ENCODE data around the gene C6. TPM values are rescaled to one million over a fixed set of nuclear protein-coding genes. Genes with fewer than 3 reads are reported as not detected.
A peak's percentile ranks its signal among the peaks of the same experiment; 100 is the strongest.

Gene C6
- total and polyA plus RNA-seq, 8 donors, result 0.45 to 6.5 (median 1.0) TPM; not detected in 2

- intact Hi-C loops (cut with DNase I; ENCODE audit: low total_unique reads), result no loop called here
- Histone ChIP-seq H3K4me3 (no peak overlapping the region), H3K27ac (peak overlapping the region in 2 of 5 donors; percentile 79 to 85), H3K4me1 (peaks cover 15 to 27% (median 23%) of the 10 kb centered on the region in 4 donors), H3K36me3 (no peaks in the 10 kb centered on the region), H3K27me3 (no peaks in the 10 kb centered on the region), H3K9me3 (no peaks in the 10 kb centered on the region)
- no peak for DNase-seq
- TF ChIP-seq CTCF (IDR thresholded peaks at IDR 0.05) (no peak), POLR2A (IDR thresholded peaks at IDR 0.05) (no peak), POLR2AphosphoS5 (IDR thresholded peaks at IDR 0.05) (no peak), EP300 (IDR thresholded peaks at IDR 0.05) (no peak)
- 88 to 96% (median 92%) methylated on average over 2 of the region's 2 CpGs for WGBS, 5 donors
Observed at GRCh38 chr5:41196197-41196596, 17.1 kb downstream of the C6 start.

- Histone ChIP-seq H3K9me3 (no peaks in the 10 kb centered on the region), H3K36me3 (no peaks in the 10 kb centered on the region), H3K4me3 (no peak overlapping the region), H3K27me3 (no peaks in the 10 kb centered on the region), H3K27ac (peak overlapping the region; percentile 74 to 85 (median 78)), H3K4me1 (peaks cover 15 to 27% (median 23%) of the 10 kb centered on the region in 4 donors)
- TF ChIP-seq CTCF (IDR thresholded peaks at IDR 0.05), result no peak
- TF ChIP-seq POLR2AphosphoS5 (IDR thresholded peaks at IDR 0.05), result peak in 2 of 3 donors; percentile 29 to 61
- TF ChIP-seq EP300 (IDR thresholded peaks at IDR 0.05), result no peak
- TF ChIP-seq POLR2A (IDR thresholded peaks at IDR 0.05), result no peak
- DNase-seq, result peak in 1 of 2 donors; percentile 49
- intact Hi-C loops (cut with DNase I; ENCODE audit: low total_unique reads), result no loop called here
- WGBS, 5 donors, result 22 to 80% (median 42%) methylated on average over 1 of the region's 1 CpG
Observed at GRCh38 chr5:41195228-41195627, 18.1 kb downstream of the C6 start.

- 31 to 55% (median 35%) methylated on average over 3 of the region's 3 CpGs for WGBS, 5 donors
- no peaks in the 10 kb centered on the region for H3K27me3 ChIP-seq
- intact Hi-C loops (cut with DNase I; ENCODE audit: low total_unique reads), result no loop called here
- H3K9me3 ChIP-seq, result no peaks in the 10 kb centered on the region
- no peak overlapping the region for H3K4me3 ChIP-seq
- peak overlapping the region in 4 of 5 donors; percentile 74 to 85 (median 78) for H3K27ac ChIP-seq
- peaks cover 15 to 27% (median 23%) of the 10 kb centered on the region in 4 donors for H3K4me1 ChIP-seq
- no peaks in the 10 kb centered on the region for H3K36me3 ChIP-seq
- DNase-seq, result no peak
- TF ChIP-seq CTCF (IDR thresholded peaks at IDR 0.05) (no peak), EP300 (IDR thresholded peaks at IDR 0.05) (no peak), POLR2A (IDR thresholded peaks at IDR 0.05) (no peak), POLR2AphosphoS5 (IDR thresholded peaks at IDR 0.05) (no peak)
Observed at GRCh38 chr5:41194339-41194738, 19.0 kb downstream of the C6 start.

- H3K27ac ChIP-seq, result peak overlapping the region in 4 of 5 donors; percentile 74 to 85 (median 78)
- TF ChIP-seq CTCF (IDR thresholded peaks at IDR 0.05) (no peak), EP300 (IDR thresholded peaks at IDR 0.05) (peak; percentile 97), POLR2AphosphoS5 (IDR thresholded peaks at IDR 0.05) (peak; percentile 64 to 97 (median 93))
Observed at GRCh38 chr5:41193456-41194205, 19.7 kb downstream of the C6 start.

More at GRCh38 chr5:41193456-41194205, 19.7 kb downstream of the C6 start:
- Histone ChIP-seq H3K4me3 (no peak overlapping the region), H3K4me1 (peaks cover 15 to 27% (median 23%) of the 10 kb centered on the region in 4 donors), H3K36me3 (no peaks in the 10 kb centered on the region), H3K9me3 (no peaks in the 10 kb centered on the region), H3K27me3 (no peaks in the 10 kb centered on the region)
- intact Hi-C loops (cut with DNase I; ENCODE audit: low total_unique reads), result no loop called here
- DNase-seq, result peak; percentile 88 to 99
- 3 to 31% (median 17%) methylated on average over 5 of the region's 5 CpGs for WGBS, 5 donors

Measured in stomach (tissue), 9 donors.